IMR-90 (cell line): Measurements from ENCODE around the gene AEN. TPM values are rescaled to one million over a fixed set of nuclear protein-coding genes. Genes with fewer than 3 reads are reported as not detected.

Experiments
- ATAC-seq: fragments of 200-7000 bp; cut with Tn5 transposase; 2 replicates; pipeline ENCODE4 v1.9.1; 2020; ENCODE audit warnings: low read depth, mild to moderate bottlenecking, moderate library complexity
- Bru-seq: library from RNA; stranded (reverse); fragments of 400-500 nt; gene quantifications from one replicate; lab custom pipeline; 2021; lab: Mats Ljungman, UMichigan
- BruChase-seq, 2 experiments: library from RNA; stranded (reverse); fragments of 400-500 nt; gene quantifications; one replicate each; lab custom pipeline; 2021; lab: Mats Ljungman, UMichigan
- BruUV-seq: library from RNA; stranded (reverse); fragments of 400-500 nt; replicated peaks from 2 replicates; lab custom pipeline; 2021; lab: Mats Ljungman, UMichigan
- CTCF ChIA-PET: fragments of 300-600 bp; formaldehyde crosslinking; extraction: SDS; loops from one replicate; lab custom pipeline; 2021; ENCODE audit warnings: antibody characterized with exemption; lab: Yijun Ruan, JAX
- POLR2A ChIA-PET: fragments of 300-600 bp; sonication (Branson Sonifier 250); formaldehyde crosslinking; loops from one replicate; lab custom pipeline; 2022; ENCODE audit warnings: antibody characterized with exemption; ENCODE audit not compliant: unreplicated experiment; lab: Charles Lee
- DNase-seq: peaks from one replicate; pipeline ENCODE4 v3.0.0; 2013
- H2AFZ ChIP-seq: replicated peaks from 2 replicates; pipeline ENCODE3; 2013; ENCODE audit warnings: low read length, mild to moderate bottlenecking; ENCODE audit not compliant: poor library complexity
- H2AK5ac ChIP-seq: 2 replicates; pipeline ENCODE4 v1.6.1; 2013; ENCODE audit warnings: low read depth, low read length, inconsistent platforms
- H2AK9ac ChIP-seq: replicated peaks from 2 replicates; pipeline ENCODE3; 2013; ENCODE audit warnings: mild to moderate bottlenecking, low read depth, low read length, moderate library complexity; ENCODE audit not compliant: poor library complexity
- H2BK120ac ChIP-seq: 2 replicates; pipeline ENCODE4 v1.6.1; 2013; ENCODE audit warnings: low read depth, low read length, inconsistent platforms
- H2BK15ac ChIP-seq: 3 replicates; pipeline ENCODE4 v1.6.1; 2013; ENCODE audit warnings: low read depth, low read length, inconsistent platforms
- H2BK20ac ChIP-seq: 2 replicates; pipeline ENCODE4 v1.6.1; 2013; ENCODE audit warnings: low read depth, mild to moderate bottlenecking, inconsistent platforms, low read length, moderate library complexity
- H2BK5ac ChIP-seq: 2 replicates; pipeline ENCODE4 v1.6.1; 2013; ENCODE audit warnings: mild to moderate bottlenecking, low read depth, low read length, inconsistent platforms; ENCODE audit not compliant: poor library complexity, severe bottlenecking
- H3K14ac ChIP-seq: replicated peaks from 2 replicates; pipeline ENCODE4 v1.6.1; 2013; ENCODE audit warnings: low read depth, low read length, inconsistent platforms
- H3K18ac ChIP-seq: 2 replicates; pipeline ENCODE4 v1.6.1; 2013; ENCODE audit warnings: low read depth, low read length, control low read depth
- H3K23ac ChIP-seq: 2 replicates; pipeline ENCODE4 v1.6.1; 2013; ENCODE audit warnings: low read depth, low read length, inconsistent platforms
- H3K27ac ChIP-seq: 2 replicates; pipeline ENCODE4 v1.5.1; 2013; ENCODE audit warnings: mild to moderate bottlenecking, control low read depth, low read length; ENCODE audit not compliant: insufficient read depth
- H3K27me3 ChIP-seq: 2 replicates; pipeline ENCODE4 v1.6.1; 2013; ENCODE audit warnings: low read length; ENCODE audit not compliant: control insufficient read depth, insufficient read depth
- H3K36me3 ChIP-seq: 2 replicates; pipeline ENCODE4 v1.6.1; 2013; ENCODE audit warnings: low read length, mixed read lengths; ENCODE audit not compliant: control insufficient read depth, insufficient read depth
- H3K4ac ChIP-seq: 2 replicates; pipeline ENCODE4 v1.6.1; 2013; ENCODE audit warnings: low read depth, low read length, inconsistent platforms
- H3K4me1 ChIP-seq: 2 replicates; pipeline ENCODE4 v1.6.1; 2013; ENCODE audit warnings: low read length, mixed read lengths; ENCODE audit not compliant: control insufficient read depth, insufficient read depth
- H3K4me2 ChIP-seq: 2 replicates; pipeline ENCODE4 v1.6.1; 2013; ENCODE audit warnings: low read depth, mild to moderate bottlenecking, control low read depth, low read length, moderate library complexity
- H3K4me3 ChIP-seq: 2 replicates; pipeline ENCODE4 v1.5.1; 2013; ENCODE audit warnings: low read depth, mild to moderate bottlenecking, control low read depth, low read length, moderate library complexity; ENCODE audit not compliant: insufficient read depth
- H3K56ac ChIP-seq: 2 replicates; pipeline ENCODE4 v1.6.1; 2013; ENCODE audit warnings: low read length, inconsistent platforms; ENCODE audit not compliant: insufficient read depth; ENCODE audit errors: extremely low read depth
- H3K79me1 ChIP-seq, 2 experiments: 2 replicates each; pipeline ENCODE4 v1.6.1; 2013; ENCODE audit warnings: low read length in 2 of 2, inconsistent platforms in 1 of 2, low read depth in 1 of 2
- H3K9ac ChIP-seq: 2 replicates; pipeline ENCODE4 v1.6.1; 2013; ENCODE audit warnings: low read depth, low read length, control low read depth
- H3K9me1 ChIP-seq: 2 replicates; pipeline ENCODE4 v1.6.1; 2013; ENCODE audit warnings: low read length, inconsistent platforms; ENCODE audit not compliant: insufficient read depth
- H3K9me3 ChIP-seq: 2 replicates; pipeline ENCODE4 v1.6.1; 2013; ENCODE audit warnings: low read length; ENCODE audit not compliant: control insufficient read depth, insufficient read depth
- H4K20me1 ChIP-seq: 2 replicates; pipeline ENCODE4 v1.6.1; 2013; ENCODE audit warnings: low read length, inconsistent platforms; ENCODE audit not compliant: insufficient read depth
- H4K5ac ChIP-seq: 2 replicates; pipeline ENCODE4 v1.6.1; 2013; ENCODE audit warnings: mild to moderate bottlenecking, low read depth, low read length, control low read depth
- H4K8ac ChIP-seq, 2 experiments: 2 replicates each; pipeline ENCODE4 v1.6.1; 2013; ENCODE audit warnings: low read depth in 2 of 2, low read length in 2 of 2, control low read depth in 1 of 2, inconsistent platforms in 1 of 2
- H4K91ac ChIP-seq: 2 replicates; pipeline ENCODE4 v1.6.1; 2013; ENCODE audit warnings: low read depth, low read length, inconsistent platforms; ENCODE audit not compliant: insufficient read depth
- BHLHE40 ChIP-seq: fragments of 150-350 bp; IDR thresholded peaks from 2 replicates; pipeline ENCODE4 v1.6.1; 2016; ENCODE audit warnings: mild to moderate bottlenecking, low read depth, low read length
- CEBPB ChIP-seq: IDR thresholded peaks from 2 replicates; pipeline ENCODE4 v1.6.1; 2012; ENCODE audit warnings: low read depth, low read length, improper control_type of control experiment
- CHD1 ChIP-seq: IDR thresholded peaks from 2 replicates; pipeline ENCODE4 v1.6.1; 2012; ENCODE audit warnings: low read depth, low read length, improper control_type of control experiment
- ELK1 ChIP-seq: fragments of 150-350 bp; IDR thresholded peaks from 2 replicates; pipeline ENCODE4 v1.6.1; 2016; ENCODE audit warnings: low read depth, mild to moderate bottlenecking, low read length, moderate library complexity, borderline replicate concordance
- FOS ChIP-seq: fragments of 150-350 bp; IDR thresholded peaks from 2 replicates; pipeline ENCODE4 v1.6.1; 2016; ENCODE audit warnings: low read depth, low read length
- MAFK ChIP-seq: IDR thresholded peaks from 2 replicates; pipeline ENCODE4 v1.6.1; 2012; ENCODE audit warnings: low read depth, low read length, improper control_type of control experiment
- MAZ ChIP-seq: IDR thresholded peaks from 2 replicates; pipeline ENCODE4 v1.6.1; 2012; ENCODE audit warnings: low read depth, mild to moderate bottlenecking, low read length, improper control_type of control experiment, moderate library complexity, borderline replicate concordance
- MXI1 ChIP-seq: IDR thresholded peaks from 2 replicates; pipeline ENCODE4 v1.6.1; 2012; ENCODE audit warnings: low read depth, mild to moderate bottlenecking, low read length, moderate library complexity, borderline replicate concordance
- POLR2A ChIP-seq: IDR thresholded peaks from 2 replicates; pipeline ENCODE4 v1.6.1; 2012; ENCODE audit warnings: mild to moderate bottlenecking, low read depth, low read length
- RAD21 ChIP-seq: IDR thresholded peaks from 2 replicates; pipeline ENCODE4 v1.6.1; 2012; ENCODE audit warnings: low read length, improper control_type of control experiment
- RCOR1 ChIP-seq: IDR thresholded peaks from 2 replicates; pipeline ENCODE4 v1.6.1; 2012; ENCODE audit warnings: mild to moderate bottlenecking, low read length, improper control_type of control experiment; ENCODE audit not compliant: insufficient replicate concordance
- RFX5 ChIP-seq: IDR thresholded peaks from 2 replicates; pipeline ENCODE4 v1.8.0; 2012; ENCODE audit warnings: low read depth, mild to moderate bottlenecking, low read length, moderate library complexity
- SMC3 ChIP-seq: fragments of 150-350 bp; IDR thresholded peaks from 2 replicates; pipeline ENCODE4 v1.6.1; 2016; ENCODE audit warnings: low read depth, mild to moderate bottlenecking, antibody characterized with exemption, low read length, moderate library complexity
- USF2 ChIP-seq: fragments of 150-350 bp; IDR thresholded peaks from 2 replicates; pipeline ENCODE4 v1.6.1; 2017; ENCODE audit warnings: mild to moderate bottlenecking, antibody characterized with exemption, low read length, low read depth
- WGBS, 2 experiments: methylation state at CpG; one replicate each; pipeline versions ENCODE4 v1.1.5 to v1.1.7; 2013; ENCODE audit warnings: missing lambda C conversion rate in 2 of 2; ENCODE audit not compliant: insufficient read length in 1 of 2; ENCODE audit errors: extremely low coverage in 2 of 2; 5-methylcytosine and 5-hydroxymethylcytosine counted together
- dilution Hi-C: fragments of 300-500 bp; cut with HindIII; formaldehyde crosslinking; loops from one replicate; pipeline ENCODE4 v1.14.3; 2018; ENCODE audit warnings: low sequenced_read_pairs; ENCODE audit not compliant: unreplicated experiment
- in situ Hi-C: fragments of 300-500 bp; cut with MboI; formaldehyde crosslinking; loops from 3 replicates; pipeline ENCODE4 v1.14.3; 2019; ENCODE audit warnings: low sequenced_read_pairs, inconsistent platforms, mixed read lengths
- intact Hi-C: fragments of 100-400 bp; cut with micrococcal nuclease; formaldehyde crosslinking; loops from 2 replicates; pipeline ENCODE4 v1.10.0; 2022
- long read RNA-seq: library from polyadenylated mRNA; unstranded; transcript quantifications from one replicate; pipeline ENCODE4 v2.0.0, GENCODE V29; 2021; ENCODE audit not compliant: unreplicated experiment
- polyA plus RNA-seq, 3 experiments: library from polyadenylated mRNA; depleted of rRNA; stranded (reverse); fragments of >200 nt; gene quantifications; 2 replicates each; pipeline ENCODE4 v1.2.3, GENCODE V29; 2012; ENCODE audit warnings: low replicate concordance in 1 of 3
- total RNA-seq: library from RNA; depleted of rRNA; stranded (reverse); fragments of >200 nt; gene quantifications from 2 replicates; pipeline ENCODE4 v1.2.3, GENCODE V29; 2012; rRNA removed

AEN gene
- total RNA-seq (85.5 and 91.4 TPM in 2 replicates), polyA plus RNA-seq (2012; rRNA removed) (48.6 and 55.4 TPM in 2 replicates), Bru-seq, nascent RNA (percentile 96 among the genes with signal in this experiment), BruChase-seq, experiment 1, labeled RNA remaining after a 6-hour chase (percentile 78 among the genes with signal in this experiment), BruChase-seq, experiment 2, labeled RNA remaining after a 2-hour chase (percentile 92 among the genes with signal in this experiment)
- 28.8 and 37.7 TPM in 2 replicates for polyA plus RNA-seq (2012; cell fraction: cytosol; rRNA removed)
- 139 and 157 TPM in 2 replicates for polyA plus RNA-seq (2012; cell fraction: nucleus; rRNA removed; ENCODE audit: low replicate concordance)
- long read RNA-seq, full-length matches to known transcripts: 58 of 121 reads
- long read RNA-seq, partial matches to known transcripts: 53 of 121 reads
- long read RNA-seq, other reads (novel, unspliced or antisense): 10 of 121 reads

- peak within 1 kb of the TSS; percentile 95 for H3K4me2 ChIP-seq
- dilution Hi-C loops (no loop called here), intact Hi-C loops (no loop called here), in situ Hi-C loops (no loop called here)
- H3K56ac ChIP-seq: peak within 1 kb of the TSS; percentile 99
- peaks cover 14% of the 10 kb centered on the region for H3K9me1 ChIP-seq
- peak within 1 kb of the TSS; percentile 98 for H2AK5ac ChIP-seq
- peaks cover 0 to 27% of the 10 kb centered on the region in 2 experiments; a peak in 2 of 4 replicates for H3K79me1 ChIP-seq
- H3K36me3 ChIP-seq: peaks cover 6% of the 10 kb centered on the region
- H4K91ac ChIP-seq: peak within 1 kb of the TSS; percentile 93
- peak within 1 kb of the TSS; percentile 32; the same call in 2 of the 3 replicates for H2BK15ac ChIP-seq
- H2AK9ac ChIP-seq: peak within 1 kb of the TSS; percentile 100
- peak within 1 kb of the TSS; percentile 94 for H3K4ac ChIP-seq
- peak within 1 kb of the TSS; percentile 73 for H3K4me3 ChIP-seq
- peak within 1 kb of the TSS; percentile 91 for H3K27ac ChIP-seq
- peak within 1 kb of the TSS; percentile 96 for H2BK5ac ChIP-seq
- H2BK120ac ChIP-seq: peak within 1 kb of the TSS; percentile 88
- no peaks in the 10 kb centered on the region for H3K9me3 ChIP-seq
- POLR2A ChIA-PET: interaction anchor here (0.5 kb wide), 1 partner anchor 120 kb away, joined by 3 read pairs; no protein-coding TSS in a partner anchor
- H3K23ac ChIP-seq: peak within 1 kb of the TSS; percentile 99
- peaks cover 46% of the 10 kb centered on the region for H4K20me1 ChIP-seq
- H3K4me1 ChIP-seq: peaks cover 17% of the 10 kb centered on the region
- no peaks in the 10 kb centered on the region for H3K27me3 ChIP-seq
- peak within 1 kb of the TSS; percentile 61; the same call in 1 of the 2 replicates for H2BK20ac ChIP-seq
- H3K18ac ChIP-seq: peak within 1 kb of the TSS; percentile 68
- 0% methylated on average over 48 of the region's 71 CpGs; no CpG with 5 or more reads in 1 of the 2 experiments for WGBS, 2 experiments
- ATAC-seq (peak; percentile 94), DNase-seq (peak; percentile 95)
- peak within 1 kb of the TSS; percentile 97 for H2AFZ ChIP-seq
- H4K5ac ChIP-seq: peak within 1 kb of the TSS; percentile 65
- H3K9ac ChIP-seq: peak within 1 kb of the TSS; percentile 94
- CTCF ChIA-PET: interaction anchor here (0.6 kb wide), 1 partner anchor 600 kb away, joined by 3 read pairs; no protein-coding TSS in a partner anchor
- no TSS peak for BruUV-seq
- peak within 1 kb of the TSS; percentile 99 for H3K14ac ChIP-seq
- peak within 1 kb of the TSS; percentile 75 to 89 for H4K8ac ChIP-seq
- TF ChIP-seq FOS (peak; percentile 40; the same call in 1 of the 2 replicates), MAFK (no peak), BHLHE40 (peak; percentile 22; the same call in 1 of the 2 replicates), MXI1 (peak; percentile 99), RFX5 (no peak), RCOR1 (no peak), CEBPB (no peak), USF2 (peak; percentile 63), CHD1 (no peak), SMC3 (no peak), POLR2A (peak; percentile 84), RAD21 (no peak), MAZ (peak; percentile 3; the same call in 1 of the 2 replicates), ELK1 (no peak)
These were observed at the start of gene AEN for GRCh38 chr15:88620995-88621772. Gene AEN (plus strand): TSS chr15:88621340. CDS start chr15:88626210, 4,870 bp downstream.
